ENCODE measurements around the gene SLC16A1. TPM values are rescaled to one million over a fixed set of nuclear protein-coding genes. Genes with fewer than 3 reads are reported as not detected.
A peak's percentile ranks its signal among the peaks of the same experiment; 100 is the strongest.

Gene SLC16A1, protein sequence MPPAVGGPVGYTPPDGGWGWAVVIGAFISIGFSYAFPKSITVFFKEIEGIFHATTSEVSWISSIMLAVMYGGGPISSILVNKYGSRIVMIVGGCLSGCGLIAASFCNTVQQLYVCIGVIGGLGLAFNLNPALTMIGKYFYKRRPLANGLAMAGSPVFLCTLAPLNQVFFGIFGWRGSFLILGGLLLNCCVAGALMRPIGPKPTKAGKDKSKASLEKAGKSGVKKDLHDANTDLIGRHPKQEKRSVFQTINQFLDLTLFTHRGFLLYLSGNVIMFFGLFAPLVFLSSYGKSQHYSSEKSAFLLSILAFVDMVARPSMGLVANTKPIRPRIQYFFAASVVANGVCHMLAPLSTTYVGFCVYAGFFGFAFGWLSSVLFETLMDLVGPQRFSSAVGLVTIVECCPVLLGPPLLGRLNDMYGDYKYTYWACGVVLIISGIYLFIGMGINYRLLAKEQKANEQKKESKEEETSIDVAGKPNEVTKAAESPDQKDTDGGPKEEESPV
- 62.1 and 78.7 TPM in 2 replicates for polyA plus RNA-seq (2011; rRNA removed)
- polyA minus RNA-seq (2011; rRNA and poly(A)+ RNA removed), result 116 and 136 TPM in 2 replicates

DNA sequence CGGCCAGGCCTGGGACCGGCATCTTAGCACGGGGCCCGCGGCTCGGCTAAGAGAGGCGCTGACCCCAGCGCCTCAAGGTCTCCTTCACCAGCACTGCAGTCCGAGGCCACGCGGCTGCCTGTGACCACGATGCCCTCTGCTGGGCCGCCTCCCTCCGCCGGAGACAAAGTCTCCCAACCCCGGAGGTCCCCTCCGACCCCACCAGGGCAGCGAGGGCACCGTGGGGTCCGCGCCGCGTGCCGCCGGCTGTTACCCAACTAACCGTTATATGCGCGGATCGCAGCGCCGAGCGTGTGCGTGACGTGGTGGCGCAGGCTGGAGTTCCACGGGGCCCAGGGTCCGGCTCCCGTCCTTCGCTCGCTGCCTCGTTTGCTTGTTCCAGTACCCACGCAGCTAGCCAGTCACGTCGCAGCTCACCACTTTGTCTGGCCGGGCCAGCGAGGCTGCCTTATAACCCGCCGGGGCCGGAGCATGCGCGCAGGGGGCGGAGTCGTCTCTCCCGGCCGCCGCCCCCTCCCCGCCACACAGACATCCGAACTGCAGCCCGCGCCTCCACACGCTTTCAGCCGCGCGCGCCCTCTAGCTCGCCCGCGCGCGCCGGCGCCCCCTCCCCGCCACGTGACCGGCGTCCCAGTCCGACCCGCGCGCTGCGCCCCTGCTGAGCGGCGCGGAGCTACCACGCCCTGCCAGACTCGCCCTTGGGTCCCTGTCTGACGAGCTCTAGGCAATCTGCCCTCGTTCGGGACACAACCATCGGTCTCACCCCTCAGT lies at the start of gene SLC16A1:
Gene SLC16A1 (minus strand): TSS at position 424 of the 771 bp plus-strand sequence. CDS start 26,888 bp downstream, outside the sequence.
- peaks cover 3% of the 10 kb centered on the region; the same call in 1 of the 2 replicates for H3K9me3 ChIP-seq (ENCODE audit: control insufficient read depth, insufficient read depth, low read length)
- peak within 1 kb of the TSS; percentile 95 for H3K4me3 ChIP-seq (ENCODE audit: low read depth, low read length)
- H3K27ac ChIP-seq (ENCODE audit: low read depth, low read length), result peak within 1 kb of the TSS; percentile 91
- H3K27me3 ChIP-seq (ENCODE audit: control insufficient read depth, insufficient read depth, low read length), result no peaks in the 10 kb centered on the region
- POLR2A ChIA-PET, result interaction anchor here (0.6 to 1.3 kb wide), 19 partner anchors 8 to 251 kb away, joined by 3 to 15 read pairs (median 4); partner anchors contain the start of genes LRIG2 and PPM1J
- DNase-seq (ENCODE audit: low read depth, low spot score), result peak; percentile 87
- TF ChIP-seq, protein P1, sequence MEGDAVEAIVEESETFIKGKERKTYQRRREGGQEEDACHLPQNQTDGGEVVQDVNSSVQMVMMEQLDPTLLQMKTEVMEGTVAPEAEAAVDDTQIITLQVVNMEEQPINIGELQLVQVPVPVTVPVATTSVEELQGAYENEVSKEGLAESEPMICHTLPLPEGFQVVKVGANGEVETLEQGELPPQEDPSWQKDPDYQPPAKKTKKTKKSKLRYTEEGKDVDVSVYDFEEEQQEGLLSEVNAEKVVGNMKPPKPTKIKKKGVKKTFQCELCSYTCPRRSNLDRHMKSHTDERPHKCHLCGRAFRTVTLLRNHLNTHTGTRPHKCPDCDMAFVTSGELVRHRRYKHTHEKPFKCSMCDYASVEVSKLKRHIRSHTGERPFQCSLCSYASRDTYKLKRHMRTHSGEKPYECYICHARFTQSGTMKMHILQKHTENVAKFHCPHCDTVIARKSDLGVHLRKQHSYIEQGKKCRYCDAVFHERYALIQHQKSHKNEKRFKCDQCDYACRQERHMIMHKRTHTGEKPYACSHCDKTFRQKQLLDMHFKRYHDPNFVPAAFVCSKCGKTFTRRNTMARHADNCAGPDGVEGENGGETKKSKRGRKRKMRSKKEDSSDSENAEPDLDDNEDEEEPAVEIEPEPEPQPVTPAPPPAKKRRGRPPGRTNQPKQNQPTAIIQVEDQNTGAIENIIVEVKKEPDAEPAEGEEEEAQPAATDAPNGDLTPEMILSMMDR (IDR thresholded peaks at IDR 0.05; ENCODE audit: low read depth, low read length), result peak; percentile 40
- CTCF ChIA-PET, result interaction anchor here (0.7 to 1.3 kb wide), 11 partner anchors 9 to 240 kb away, joined by 3 to 7 read pairs (median 3); no protein-coding TSS in a partner anchor

DNA sequence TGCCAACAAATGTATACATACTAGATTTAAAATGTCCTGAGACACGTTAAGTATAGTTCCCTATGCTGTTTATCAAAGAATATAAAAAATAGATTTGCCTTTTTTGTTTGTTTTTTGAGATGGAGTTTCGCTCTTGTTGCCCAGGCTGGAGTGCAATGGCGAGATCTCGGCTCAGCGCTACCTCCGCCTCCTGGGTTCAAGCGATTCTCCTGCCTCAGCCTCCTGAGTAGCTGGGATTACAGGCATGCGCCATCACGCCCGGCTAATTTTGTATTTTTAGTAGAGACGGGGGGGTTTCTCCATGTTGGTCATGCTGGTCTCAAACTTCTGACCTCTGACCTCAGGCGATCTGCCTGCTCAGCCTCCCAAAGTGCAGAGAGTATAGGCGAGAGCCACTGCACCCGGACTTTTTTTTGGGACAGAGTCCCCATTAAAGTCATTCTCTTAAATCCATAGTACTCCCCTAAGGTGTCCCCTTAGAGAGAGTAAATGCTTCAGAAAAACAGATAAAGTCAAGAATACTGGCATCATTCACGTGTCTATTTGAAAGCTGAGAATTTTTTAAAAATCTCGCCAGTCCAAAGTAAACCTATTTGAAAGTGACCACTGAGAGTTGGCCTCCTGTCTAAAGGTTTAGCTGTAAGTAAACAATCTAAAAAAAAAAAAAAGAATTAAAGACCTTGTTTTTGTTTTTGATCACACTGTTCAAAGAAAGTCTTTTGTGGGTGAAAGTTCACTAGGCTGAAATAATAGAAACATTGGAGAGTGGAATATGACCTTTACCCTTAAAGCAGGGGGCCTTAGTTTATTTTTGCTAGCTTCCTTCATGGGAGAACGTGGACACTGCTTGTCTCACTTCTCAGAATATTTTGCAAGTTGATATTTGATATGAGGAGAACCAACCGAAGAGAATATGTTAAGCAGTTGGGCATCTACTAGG lies 48.0 kb upstream of the SLC16A1 start:
- ChIA-PET CTCF (interaction anchor here (1.2 kb wide), 1 partner anchor 200 kb away, joined by 4 read pairs; no protein-coding TSS in a partner anchor), POLR2A (no interaction called here)
- no peak overlapping the region for H3K27ac ChIP-seq (ENCODE audit: low read depth, low read length)
- H3K9me3 ChIP-seq (ENCODE audit: control insufficient read depth, insufficient read depth, low read length), result no peaks in the 10 kb centered on the region
- H3K4me3 ChIP-seq (ENCODE audit: low read depth, low read length), result no peak overlapping the region
- no peaks in the 10 kb centered on the region for H3K27me3 ChIP-seq (ENCODE audit: control insufficient read depth, insufficient read depth, low read length)
- TF ChIP-seq, protein P1 (IDR thresholded peaks at IDR 0.05; ENCODE audit: low read depth, low read length), result no peak
- no peak for DNase-seq (ENCODE audit: low read depth, low spot score)

DNA sequence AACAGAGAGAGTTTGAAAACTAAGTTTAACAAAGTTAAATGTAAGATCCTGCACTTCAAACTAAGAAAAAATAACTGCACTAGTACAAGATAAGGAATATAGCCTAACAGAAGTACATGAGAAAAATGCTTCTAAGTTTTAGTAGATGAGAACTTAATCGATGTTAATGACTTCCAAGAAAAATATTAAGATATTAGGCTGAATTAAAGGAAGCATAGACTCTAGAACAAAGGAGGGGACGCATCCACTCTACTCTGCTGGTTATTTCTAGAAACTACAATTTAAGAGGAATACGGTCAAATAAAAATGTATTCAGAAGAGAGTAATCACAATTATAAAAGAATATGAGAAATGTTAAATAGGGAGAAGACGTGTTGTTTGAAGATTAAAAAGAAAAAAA lies 46.3 kb upstream of the SLC16A1 start:
- DNase-seq (ENCODE audit: low read depth, low spot score), result no peak
- Histone ChIP-seq H3K27ac (ENCODE audit: low read depth, low read length) (no peak overlapping the region), H3K27me3 (ENCODE audit: control insufficient read depth, insufficient read depth, low read length) (no peaks in the 10 kb centered on the region), H3K9me3 (ENCODE audit: control insufficient read depth, insufficient read depth, low read length) (no peaks in the 10 kb centered on the region), H3K4me3 (ENCODE audit: low read depth, low read length) (no peak overlapping the region)
- TF ChIP-seq, protein P1 (IDR thresholded peaks at IDR 0.05; ENCODE audit: low read depth, low read length), result no peak
- ChIA-PET CTCF (no interaction called here), POLR2A (no interaction called here)

DNA sequence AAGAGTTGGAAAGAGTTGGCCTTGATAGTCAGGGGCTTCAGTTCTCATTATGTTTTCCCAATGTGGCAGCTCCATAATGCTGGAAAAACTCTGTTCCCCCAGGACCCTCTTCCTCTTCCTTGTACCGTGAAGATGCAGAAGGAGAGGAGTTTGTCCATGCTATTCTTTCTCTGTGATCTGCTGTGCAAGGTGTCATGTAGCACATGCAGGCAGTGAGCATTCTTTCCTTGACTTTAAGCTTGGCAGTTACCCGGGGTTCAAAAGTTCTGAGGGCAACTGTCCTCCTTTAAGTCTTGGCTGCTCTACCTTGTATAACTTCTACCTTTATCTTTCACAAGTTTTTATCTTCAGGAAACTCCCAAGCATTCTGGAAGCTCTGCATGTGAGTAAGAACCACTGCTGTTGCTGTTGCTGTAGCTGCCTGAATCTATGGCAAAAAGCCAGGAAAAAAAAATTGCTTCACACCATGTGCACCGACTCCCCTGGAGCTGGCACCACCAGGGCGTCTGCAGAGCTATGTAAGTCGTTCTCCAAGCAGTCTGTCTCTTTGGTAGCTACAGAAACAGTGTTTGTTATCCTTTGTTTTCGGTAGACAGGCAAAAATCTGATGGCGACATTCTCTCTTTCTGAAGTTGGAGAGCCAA lies 42.7 kb upstream of the SLC16A1 start:
- POLR2A ChIA-PET, result interaction anchor here (0.5 to 1.3 kb wide), 3 partner anchors 43 to 74 kb away, joined by 3 to 6 read pairs (median 4); partner anchors contain the start of genes LRIG2 and SLC16A1
- no peak overlapping the region for H3K4me3 ChIP-seq (ENCODE audit: low read depth, low read length)
- H3K27me3 ChIP-seq (ENCODE audit: control insufficient read depth, insufficient read depth, low read length), result no peaks in the 10 kb centered on the region
- DNase-seq (ENCODE audit: low read depth, low spot score), result peak; percentile 50
- CTCF ChIA-PET, result interaction anchor here (0.5 to 1.2 kb wide), 5 partner anchors 43 to 283 kb away, joined by 3 to 7 read pairs (median 3); a partner anchor contains a TSS
- TF ChIP-seq, protein P1 (IDR thresholded peaks at IDR 0.05; ENCODE audit: low read depth, low read length), result no peak
- H3K27ac ChIP-seq (ENCODE audit: low read depth, low read length), result no peak overlapping the region
- no peaks in the 10 kb centered on the region for H3K9me3 ChIP-seq (ENCODE audit: control insufficient read depth, insufficient read depth, low read length)

All from AG04450 (cell line).